Glutamatergic neuron (in vitro differentiated cells): ENCODE data around the gene XRCC1. TPM values are rescaled to one million over a fixed set of nuclear protein-coding genes. Genes with fewer than 3 reads are reported as not detected.

ENCODE experiments used
- DNase-seq: peaks from one replicate; pipeline ENCODE4 v3.0.0; 2022
- H3K27ac Mint-ChIP-seq: one replicate; pipeline ENCODE4 v1.8.0; 2020; ENCODE audit warnings: mild to moderate bottlenecking, mixed read lengths, inconsistent platforms; ENCODE audit not compliant: unreplicated experiment
- H3K27me3 Mint-ChIP-seq: one replicate; pipeline ENCODE4 v1.8.0; 2020; ENCODE audit warnings: mild to moderate bottlenecking, moderate library complexity, mixed read lengths, inconsistent platforms; ENCODE audit not compliant: unreplicated experiment
- H3K36me3 Mint-ChIP-seq: one replicate; pipeline ENCODE4 v1.8.0; 2020; ENCODE audit warnings: mild to moderate bottlenecking, mixed read lengths, inconsistent platforms; ENCODE audit not compliant: unreplicated experiment
- H3K4me1 Mint-ChIP-seq: one replicate; pipeline ENCODE4 v1.8.0; 2020; ENCODE audit warnings: mild to moderate bottlenecking, low read depth, mixed read lengths, inconsistent platforms; ENCODE audit not compliant: unreplicated experiment
- H3K4me3 Mint-ChIP-seq: one replicate; pipeline ENCODE4 v1.8.0; 2020; ENCODE audit warnings: mild to moderate bottlenecking, mixed read lengths, inconsistent platforms; ENCODE audit not compliant: unreplicated experiment
- H3K9me3 Mint-ChIP-seq: one replicate; pipeline ENCODE4 v1.8.0; 2020; ENCODE audit warnings: mild to moderate bottlenecking, moderate library complexity, mixed read lengths, inconsistent platforms; ENCODE audit not compliant: unreplicated experiment
- total RNA-seq: library from RNA; stranded (reverse); fragmentation: NEBNext Ultra II Directional; extraction: Animal tissue kit (Norgen Biotek cat#: 25700); gene quantifications from one replicate; pipeline ENCODE4 v1.2.1, GENCODE V29; 2021; ENCODE audit not compliant: unreplicated experiment
- TF ChIP-seq, protein P1 (sequence below): fragments of 200-600 bp; sonication (generic); IDR thresholded peaks from one replicate; pipeline ENCODE4 v1.5.0; 2021; ENCODE audit not compliant: partially characterized antibody, unreplicated experiment

XRCC1 gene
- total RNA-seq, 1 donor from 2014 or later: 39.5 TPM

GRCh38 chr19:43545981-43546380, 29.3 kb downstream of the XRCC1 start:
- DNase-seq: no peak

GRCh38 chr19:43545276-43545675, 30.1 kb downstream of the XRCC1 start:
- H3K4me1 Mint-ChIP-seq: peaks cover 6% of the 10 kb centered on the region
- no peak for DNase-seq
- H3K4me3 Mint-ChIP-seq: peak overlapping the region; percentile 12
- H3K27me3 Mint-ChIP-seq: peaks cover 5% of the 10 kb centered on the region
- H3K27ac Mint-ChIP-seq: no peak overlapping the region
- H3K9me3 Mint-ChIP-seq: peaks cover 7% of the 10 kb centered on the region
- TF ChIP-seq, protein P1, sequence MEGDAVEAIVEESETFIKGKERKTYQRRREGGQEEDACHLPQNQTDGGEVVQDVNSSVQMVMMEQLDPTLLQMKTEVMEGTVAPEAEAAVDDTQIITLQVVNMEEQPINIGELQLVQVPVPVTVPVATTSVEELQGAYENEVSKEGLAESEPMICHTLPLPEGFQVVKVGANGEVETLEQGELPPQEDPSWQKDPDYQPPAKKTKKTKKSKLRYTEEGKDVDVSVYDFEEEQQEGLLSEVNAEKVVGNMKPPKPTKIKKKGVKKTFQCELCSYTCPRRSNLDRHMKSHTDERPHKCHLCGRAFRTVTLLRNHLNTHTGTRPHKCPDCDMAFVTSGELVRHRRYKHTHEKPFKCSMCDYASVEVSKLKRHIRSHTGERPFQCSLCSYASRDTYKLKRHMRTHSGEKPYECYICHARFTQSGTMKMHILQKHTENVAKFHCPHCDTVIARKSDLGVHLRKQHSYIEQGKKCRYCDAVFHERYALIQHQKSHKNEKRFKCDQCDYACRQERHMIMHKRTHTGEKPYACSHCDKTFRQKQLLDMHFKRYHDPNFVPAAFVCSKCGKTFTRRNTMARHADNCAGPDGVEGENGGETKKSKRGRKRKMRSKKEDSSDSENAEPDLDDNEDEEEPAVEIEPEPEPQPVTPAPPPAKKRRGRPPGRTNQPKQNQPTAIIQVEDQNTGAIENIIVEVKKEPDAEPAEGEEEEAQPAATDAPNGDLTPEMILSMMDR: no peak
- H3K36me3 Mint-ChIP-seq: peaks cover 2% of the 10 kb centered on the region

More at GRCh38 chr19:43545981-43546380, 29.3 kb downstream of the XRCC1 start:
- peaks cover 9% of the 10 kb centered on the region for H3K4me1 Mint-ChIP-seq
- no peaks in the 10 kb centered on the region for H3K36me3 Mint-ChIP-seq
- H3K9me3 Mint-ChIP-seq: peaks cover 7% of the 10 kb centered on the region
- peaks cover 6% of the 10 kb centered on the region for H3K27me3 Mint-ChIP-seq
- H3K4me3 Mint-ChIP-seq: no peak overlapping the region
- no peak overlapping the region for H3K27ac Mint-ChIP-seq
- TF ChIP-seq, protein P1: no peak

GRCh38 chr19:43544077-43544476, 31.2 kb downstream of the XRCC1 start:
- H3K9me3 Mint-ChIP-seq: peaks cover 9% of the 10 kb centered on the region
- peaks cover 2% of the 10 kb centered on the region for H3K4me1 Mint-ChIP-seq
- no peak for DNase-seq
- H3K36me3 Mint-ChIP-seq: peaks cover 11% of the 10 kb centered on the region
- TF ChIP-seq, protein P1: no peak
- peaks cover 8% of the 10 kb centered on the region for H3K27me3 Mint-ChIP-seq
- H3K4me3 Mint-ChIP-seq: no peak overlapping the region
- H3K27ac Mint-ChIP-seq: no peak overlapping the region

DNA sequence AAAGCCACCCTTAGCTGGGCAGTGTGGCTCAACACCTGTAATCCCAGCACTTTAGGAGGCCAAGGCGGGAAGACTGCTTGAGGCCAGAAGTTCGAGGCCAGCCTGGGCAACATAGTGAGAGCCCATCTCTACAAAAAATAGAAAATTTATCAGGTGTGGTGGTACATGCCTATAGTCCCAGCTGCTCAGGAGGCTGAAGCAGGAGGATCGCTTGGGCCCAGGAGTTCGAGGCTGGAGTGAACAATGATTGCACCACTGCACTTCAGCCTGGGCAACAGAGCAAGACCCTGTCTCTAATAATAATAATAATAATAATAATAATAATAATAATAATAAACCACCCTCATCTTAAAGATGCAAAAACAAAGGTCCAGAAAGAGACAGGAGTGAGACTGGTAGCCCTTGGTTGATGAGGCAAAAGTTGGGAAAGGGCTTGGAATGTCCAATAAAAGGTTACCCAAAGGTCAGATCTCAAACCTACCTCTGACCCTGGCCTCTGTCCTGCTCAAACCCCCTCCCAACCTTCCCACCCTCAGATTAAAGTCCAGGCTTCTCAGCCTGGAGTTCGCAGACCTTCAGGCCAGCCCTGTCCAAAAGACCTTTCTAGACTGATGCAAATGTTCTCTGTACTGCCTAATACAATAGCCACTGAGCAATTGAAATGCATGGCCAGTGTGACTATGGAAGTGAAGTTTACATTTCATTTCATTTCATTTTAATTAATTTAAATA, 33.2 kb downstream of the XRCC1 start:
- Mint-ChIP-seq H3K27me3 (peaks cover 3% of the 10 kb centered on the region), H3K9me3 (peaks cover 7% of the 10 kb centered on the region), H3K36me3 (peaks cover 21% of the 10 kb centered on the region), H3K27ac (no peak overlapping the region), H3K4me3 (no peak overlapping the region), H3K4me1 (no peaks in the 10 kb centered on the region)
- TF ChIP-seq, protein P1: no peak
- DNase-seq: no peak

DNA sequence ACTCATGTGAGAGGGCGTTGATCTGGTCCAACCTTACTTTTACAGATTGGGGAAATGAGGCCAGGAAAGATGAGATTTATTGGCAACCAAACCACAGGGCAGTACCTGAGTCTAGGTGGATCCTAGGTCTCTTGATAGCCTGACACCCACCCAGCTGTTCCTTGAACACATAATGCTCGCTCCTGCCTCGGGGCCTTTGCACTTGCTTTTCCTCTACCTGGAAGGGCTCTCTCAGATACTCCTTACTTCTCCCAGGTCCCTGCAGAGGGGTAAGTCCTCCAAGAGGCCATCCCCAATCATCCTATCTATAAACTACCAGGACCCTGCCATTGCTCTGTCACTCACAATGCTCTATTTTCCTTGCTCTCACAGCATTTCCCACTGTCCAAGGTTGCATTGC, 34.9 kb downstream of the XRCC1 start:
- peaks cover 6% of the 10 kb centered on the region for H3K4me1 Mint-ChIP-seq
- H3K9me3 Mint-ChIP-seq: peaks cover 9% of the 10 kb centered on the region
- TF ChIP-seq, protein P1: no peak
- peaks cover 21% of the 10 kb centered on the region for H3K36me3 Mint-ChIP-seq
- no peak overlapping the region for H3K4me3 Mint-ChIP-seq
- no peak for DNase-seq
- peaks cover 3% of the 10 kb centered on the region for H3K27me3 Mint-ChIP-seq
- H3K27ac Mint-ChIP-seq: no peak overlapping the region
